Chondrocyte (in vitro differentiated cells): ENCODE results near the gene NSD1. TPM values are rescaled to one million over a fixed set of nuclear protein-coding genes. Genes with fewer than 3 reads are reported as not detected.

Source experiments
- DNase-seq: peaks from one replicate; pipeline ENCODE4 v3.0.0; 2021; ENCODE audit warnings: mixed read lengths, low spot score
- H3K27ac Mint-ChIP-seq: one replicate; pipeline ENCODE4 v1.8.0; 2021; ENCODE audit warnings: mild to moderate bottlenecking, moderate library complexity, mixed read lengths; ENCODE audit not compliant: unreplicated experiment
- H3K27me3 Mint-ChIP-seq: 2 replicates; pipeline ENCODE4 v1.8.0; 2021; ENCODE audit warnings: low read depth, mixed read lengths
- H3K36me3 Mint-ChIP-seq: 2 replicates; pipeline ENCODE4 v1.8.0; 2021; ENCODE audit warnings: low read depth, mixed read lengths
- H3K4me1 Mint-ChIP-seq: 2 replicates; pipeline ENCODE4 v1.8.0; 2021; ENCODE audit warnings: low read depth, mild to moderate bottlenecking, mixed read lengths
- H3K4me3 Mint-ChIP-seq: one replicate; pipeline ENCODE4 v1.8.0; 2021; ENCODE audit warnings: mild to moderate bottlenecking, moderate library complexity, mixed read lengths; ENCODE audit not compliant: unreplicated experiment
- H3K9me3 Mint-ChIP-seq: 2 replicates; pipeline ENCODE4 v1.8.0; 2021; ENCODE audit warnings: low read depth, mixed read lengths
- total RNA-seq: library from RNA; stranded (reverse); gene quantifications from 3 replicates; pipeline ENCODE4 v1.2.1, GENCODE V29; 2021
- TF ChIP-seq, protein P1 (sequence below): fragments of 200-600 bp; sonication (generic); IDR thresholded peaks from 2 replicates; pipeline ENCODE4 v1.5.0; 2021; ENCODE audit warnings: antibody characterized with exemption, mild to moderate bottlenecking, moderate library complexity

The NSD1 gene
- total RNA-seq, 1 donor from 2014 or later: 67.3 TPM

GRCh38 chr5:177116631-177117373, 16.8 kb upstream of the NSD1 start:
- TF ChIP-seq, protein P1, sequence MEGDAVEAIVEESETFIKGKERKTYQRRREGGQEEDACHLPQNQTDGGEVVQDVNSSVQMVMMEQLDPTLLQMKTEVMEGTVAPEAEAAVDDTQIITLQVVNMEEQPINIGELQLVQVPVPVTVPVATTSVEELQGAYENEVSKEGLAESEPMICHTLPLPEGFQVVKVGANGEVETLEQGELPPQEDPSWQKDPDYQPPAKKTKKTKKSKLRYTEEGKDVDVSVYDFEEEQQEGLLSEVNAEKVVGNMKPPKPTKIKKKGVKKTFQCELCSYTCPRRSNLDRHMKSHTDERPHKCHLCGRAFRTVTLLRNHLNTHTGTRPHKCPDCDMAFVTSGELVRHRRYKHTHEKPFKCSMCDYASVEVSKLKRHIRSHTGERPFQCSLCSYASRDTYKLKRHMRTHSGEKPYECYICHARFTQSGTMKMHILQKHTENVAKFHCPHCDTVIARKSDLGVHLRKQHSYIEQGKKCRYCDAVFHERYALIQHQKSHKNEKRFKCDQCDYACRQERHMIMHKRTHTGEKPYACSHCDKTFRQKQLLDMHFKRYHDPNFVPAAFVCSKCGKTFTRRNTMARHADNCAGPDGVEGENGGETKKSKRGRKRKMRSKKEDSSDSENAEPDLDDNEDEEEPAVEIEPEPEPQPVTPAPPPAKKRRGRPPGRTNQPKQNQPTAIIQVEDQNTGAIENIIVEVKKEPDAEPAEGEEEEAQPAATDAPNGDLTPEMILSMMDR: no peak
- H3K4me3 Mint-ChIP-seq: no peak overlapping the region
- no peak for DNase-seq
- H3K36me3 Mint-ChIP-seq: no peaks in the 10 kb centered on the region
- H3K27ac Mint-ChIP-seq: no peak overlapping the region
- H3K27me3 Mint-ChIP-seq: no peaks in the 10 kb centered on the region
- no peaks in the 10 kb centered on the region for H3K4me1 Mint-ChIP-seq
- H3K9me3 Mint-ChIP-seq: no peaks in the 10 kb centered on the region

DNA sequence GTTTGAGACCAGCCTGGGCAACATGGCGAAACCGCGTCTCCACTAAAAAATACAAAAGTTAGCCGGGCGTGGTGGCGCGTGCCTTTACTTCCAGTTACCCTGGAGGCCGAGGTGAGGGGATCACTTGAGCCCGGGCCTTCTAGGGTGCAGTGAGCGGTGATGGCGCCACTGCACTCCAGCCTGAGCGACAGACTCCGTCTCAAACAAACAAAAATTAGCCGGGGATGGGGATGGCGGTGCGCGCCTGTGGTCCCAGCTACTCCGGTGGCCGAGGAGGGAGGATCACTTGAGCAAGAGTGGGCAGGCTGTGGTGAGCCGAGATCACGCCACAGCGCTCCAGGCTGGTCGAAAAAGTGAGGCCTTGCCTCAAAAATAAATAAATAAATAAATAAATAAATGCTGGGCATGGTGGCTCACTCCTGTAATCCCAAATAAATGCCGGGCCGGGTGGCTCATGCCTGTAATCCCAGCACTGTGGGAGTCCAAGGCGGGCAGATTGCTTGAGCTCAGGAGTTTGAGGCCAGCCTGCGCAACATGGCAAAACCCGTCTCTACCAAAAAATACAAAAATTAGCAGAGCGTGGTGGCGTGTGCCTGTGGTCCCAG, 16.0 kb upstream of the NSD1 start:
- no peak for DNase-seq
- H3K27ac Mint-ChIP-seq: no peak overlapping the region
- TF ChIP-seq, protein P1: no peak
- H3K4me1 Mint-ChIP-seq: no peaks in the 10 kb centered on the region
- no peaks in the 10 kb centered on the region for H3K9me3 Mint-ChIP-seq
- H3K4me3 Mint-ChIP-seq: no peak overlapping the region
- no peaks in the 10 kb centered on the region for H3K27me3 Mint-ChIP-seq
- no peaks in the 10 kb centered on the region for H3K36me3 Mint-ChIP-seq

GRCh38 chr5:177122566-177122965, 11.0 kb upstream of the NSD1 start:
- Mint-ChIP-seq H3K27me3 (no peaks in the 10 kb centered on the region), H3K9me3 (no peaks in the 10 kb centered on the region), H3K4me3 (no peak overlapping the region), H3K27ac (no peak overlapping the region), H3K36me3 (no peaks in the 10 kb centered on the region), H3K4me1 (no peaks in the 10 kb centered on the region)
- TF ChIP-seq, protein P1: no peak
- DNase-seq: no peak

DNA sequence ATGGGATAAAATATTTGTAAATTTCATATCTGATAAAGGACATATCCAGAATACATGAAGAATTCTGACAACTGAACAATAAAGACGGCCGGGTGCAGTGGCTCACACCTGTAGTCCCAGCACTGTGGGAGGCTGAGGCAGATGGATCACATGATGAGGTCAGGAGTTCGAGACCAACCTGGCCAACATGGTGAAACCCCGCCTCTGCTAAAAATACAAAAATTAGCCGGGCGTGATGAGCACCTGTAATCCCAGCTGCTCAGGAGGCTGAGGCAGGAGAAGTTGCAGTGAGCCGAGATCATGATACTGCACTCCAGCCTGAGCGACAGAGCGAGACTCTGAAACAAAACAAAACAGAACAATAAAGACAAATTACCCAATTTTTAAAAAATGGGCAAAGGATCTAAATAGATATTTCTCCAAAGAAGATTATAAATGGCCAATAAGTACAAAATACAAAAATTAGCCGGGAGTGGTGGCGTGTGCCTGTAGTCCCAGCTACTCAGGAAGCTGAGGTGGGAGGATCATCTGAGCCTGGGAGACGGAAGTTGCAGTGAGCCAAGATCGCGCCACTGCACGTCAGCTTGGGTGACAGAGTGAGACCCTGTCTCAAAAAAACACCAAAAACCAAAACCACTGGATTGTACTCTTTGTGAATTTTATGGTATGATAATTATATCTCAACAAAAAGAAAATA, 9.6 kb upstream of the NSD1 start:
- Mint-ChIP-seq H3K36me3 (no peaks in the 10 kb centered on the region), H3K27ac (no peak overlapping the region), H3K4me3 (no peak overlapping the region), H3K9me3 (no peaks in the 10 kb centered on the region), H3K27me3 (no peaks in the 10 kb centered on the region), H3K4me1 (peaks cover 5% of the 10 kb centered on the region)
- TF ChIP-seq, protein P1: no peak
- no peak for DNase-seq

DNA sequence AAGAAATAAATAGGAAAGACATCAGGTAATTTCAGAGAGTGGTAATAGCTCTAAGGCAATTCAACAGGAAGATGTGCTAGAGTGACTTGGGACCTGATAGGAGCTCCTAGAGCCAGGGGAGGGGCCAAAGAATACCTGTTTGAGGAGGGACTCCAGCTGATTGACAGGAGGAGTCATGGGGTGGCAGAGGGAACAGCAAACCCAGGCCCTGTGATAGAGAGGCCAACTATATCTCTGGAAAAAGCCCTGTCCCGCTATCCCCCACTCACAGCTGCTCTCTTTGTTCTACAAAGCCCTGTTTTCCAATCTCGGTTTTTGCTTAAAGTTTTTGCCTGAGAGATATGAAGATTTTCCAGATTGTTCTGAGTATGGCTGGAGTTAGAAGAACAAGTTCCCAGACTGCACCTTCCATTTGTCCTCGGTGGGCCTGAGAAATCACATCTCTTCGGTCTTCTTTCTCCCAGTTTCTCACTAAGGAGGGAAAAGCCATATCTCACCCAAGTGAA, 9.0 kb upstream of the NSD1 start:
- H3K27ac Mint-ChIP-seq: no peak overlapping the region

More for the DNA sequence above, 9.0 kb upstream of the NSD1 start:
- no peaks in the 10 kb centered on the region for H3K27me3 Mint-ChIP-seq
- no peaks in the 10 kb centered on the region for H3K9me3 Mint-ChIP-seq
- TF ChIP-seq, protein P1: no peak
- DNase-seq: no peak
- peaks cover 5% of the 10 kb centered on the region for H3K4me1 Mint-ChIP-seq
- H3K4me3 Mint-ChIP-seq: no peak overlapping the region
- H3K36me3 Mint-ChIP-seq: no peaks in the 10 kb centered on the region
